Measurements from ENCODE around the gene SPTBN1. TPM values are rescaled to one million over a fixed set of nuclear protein-coding genes. Genes with fewer than 3 reads are reported as not detected.

Gene SPTBN1
- polyA plus RNA-seq, 1 experiment, result 56.6 TPM

- Histone ChIP-seq H3K27ac (ENCODE audit: low read depth, low read length) (no peak overlapping the region), H3K27me3 (ENCODE audit: control insufficient read depth, insufficient read depth, low read length) (no peaks in the 10 kb centered on the region), H3K9me3 (ENCODE audit: control insufficient read depth, insufficient read depth, low read length) (no peaks in the 10 kb centered on the region), H3K4me3 (ENCODE audit: low read depth, low read length) (no peak overlapping the region)
- ChIA-PET CTCF (no interaction called here), POLR2A (no interaction called here)
- no peak for DNase-seq (ENCODE audit: low read depth, low spot score)
- TF ChIP-seq, protein P1, sequence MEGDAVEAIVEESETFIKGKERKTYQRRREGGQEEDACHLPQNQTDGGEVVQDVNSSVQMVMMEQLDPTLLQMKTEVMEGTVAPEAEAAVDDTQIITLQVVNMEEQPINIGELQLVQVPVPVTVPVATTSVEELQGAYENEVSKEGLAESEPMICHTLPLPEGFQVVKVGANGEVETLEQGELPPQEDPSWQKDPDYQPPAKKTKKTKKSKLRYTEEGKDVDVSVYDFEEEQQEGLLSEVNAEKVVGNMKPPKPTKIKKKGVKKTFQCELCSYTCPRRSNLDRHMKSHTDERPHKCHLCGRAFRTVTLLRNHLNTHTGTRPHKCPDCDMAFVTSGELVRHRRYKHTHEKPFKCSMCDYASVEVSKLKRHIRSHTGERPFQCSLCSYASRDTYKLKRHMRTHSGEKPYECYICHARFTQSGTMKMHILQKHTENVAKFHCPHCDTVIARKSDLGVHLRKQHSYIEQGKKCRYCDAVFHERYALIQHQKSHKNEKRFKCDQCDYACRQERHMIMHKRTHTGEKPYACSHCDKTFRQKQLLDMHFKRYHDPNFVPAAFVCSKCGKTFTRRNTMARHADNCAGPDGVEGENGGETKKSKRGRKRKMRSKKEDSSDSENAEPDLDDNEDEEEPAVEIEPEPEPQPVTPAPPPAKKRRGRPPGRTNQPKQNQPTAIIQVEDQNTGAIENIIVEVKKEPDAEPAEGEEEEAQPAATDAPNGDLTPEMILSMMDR (IDR thresholded peaks at IDR 0.05; ENCODE audit: low read depth, low read length), result no peak
Observed at GRCh38 chr2:54585136-54585733, 129.1 kb downstream of the SPTBN1 start.

DNA sequence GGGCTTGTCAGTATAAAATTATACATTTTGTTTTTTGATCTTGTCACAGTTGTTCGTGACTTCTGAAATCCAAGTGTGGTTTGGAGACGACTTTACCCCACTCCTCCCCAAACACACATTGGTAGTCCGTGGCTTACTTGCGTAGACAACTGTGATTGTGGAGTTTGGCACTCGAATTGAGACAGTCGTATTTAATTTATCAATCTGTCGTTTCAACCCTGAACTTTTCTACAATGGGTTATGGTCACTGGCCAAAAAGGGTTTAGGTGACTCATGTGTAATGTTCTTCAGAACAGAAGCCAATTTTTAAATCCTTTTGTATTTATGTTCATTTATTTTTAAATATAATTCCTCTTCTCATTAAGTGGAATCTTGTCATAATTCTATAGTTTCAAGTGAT, 129.9 kb downstream of the SPTBN1 start:
- H3K27me3 ChIP-seq (ENCODE audit: control insufficient read depth, insufficient read depth, low read length), result no peaks in the 10 kb centered on the region
- DNase-seq (ENCODE audit: low read depth, low spot score), result no peak
- no peaks in the 10 kb centered on the region for H3K9me3 ChIP-seq (ENCODE audit: control insufficient read depth, insufficient read depth, low read length)
- no peak overlapping the region for H3K4me3 ChIP-seq (ENCODE audit: low read depth, low read length)
- TF ChIP-seq, protein P1 (IDR thresholded peaks at IDR 0.05; ENCODE audit: low read depth, low read length), result no peak
- CTCF ChIA-PET, result no interaction called here
- no peak overlapping the region for H3K27ac ChIP-seq (ENCODE audit: low read depth, low read length)
- POLR2A ChIA-PET, result interaction anchor here (0.7 kb wide), 1 partner anchor 23 kb away, joined by 4 read pairs; no protein-coding TSS in a partner anchor

GRCh38 chr2:54586494-54586893, 130.4 kb downstream of the SPTBN1 start:
- Histone ChIP-seq H3K4me3 (ENCODE audit: low read depth, low read length) (no peak overlapping the region), H3K27me3 (ENCODE audit: control insufficient read depth, insufficient read depth, low read length) (no peaks in the 10 kb centered on the region), H3K9me3 (ENCODE audit: control insufficient read depth, insufficient read depth, low read length) (no peaks in the 10 kb centered on the region), H3K27ac (ENCODE audit: low read depth, low read length) (no peak overlapping the region)
- DNase-seq (ENCODE audit: low read depth, low spot score), result no peak
- ChIA-PET CTCF (no interaction called here), POLR2A (interaction anchor here (0.7 kb wide), 1 partner anchor 24 kb away, joined by 4 read pairs; no protein-coding TSS in a partner anchor)
- TF ChIP-seq, protein P1 (IDR thresholded peaks at IDR 0.05; ENCODE audit: low read depth, low read length), result no peak

- H3K9me3 ChIP-seq (ENCODE audit: control insufficient read depth, insufficient read depth, low read length), result no peaks in the 10 kb centered on the region
- no peaks in the 10 kb centered on the region for H3K27me3 ChIP-seq (ENCODE audit: control insufficient read depth, insufficient read depth, low read length)
- H3K4me3 ChIP-seq (ENCODE audit: low read depth, low read length), result no peak overlapping the region
- DNase-seq (ENCODE audit: low read depth, low spot score), result no peak
- TF ChIP-seq, protein P1 (IDR thresholded peaks at IDR 0.05; ENCODE audit: low read depth, low read length), result no peak
- ChIA-PET POLR2A (no interaction called here), CTCF (no interaction called here)
- no peak overlapping the region for H3K27ac ChIP-seq (ENCODE audit: low read depth, low read length)
Observed at GRCh38 chr2:54587171-54588016, 131.3 kb downstream of the SPTBN1 start.

DNA sequence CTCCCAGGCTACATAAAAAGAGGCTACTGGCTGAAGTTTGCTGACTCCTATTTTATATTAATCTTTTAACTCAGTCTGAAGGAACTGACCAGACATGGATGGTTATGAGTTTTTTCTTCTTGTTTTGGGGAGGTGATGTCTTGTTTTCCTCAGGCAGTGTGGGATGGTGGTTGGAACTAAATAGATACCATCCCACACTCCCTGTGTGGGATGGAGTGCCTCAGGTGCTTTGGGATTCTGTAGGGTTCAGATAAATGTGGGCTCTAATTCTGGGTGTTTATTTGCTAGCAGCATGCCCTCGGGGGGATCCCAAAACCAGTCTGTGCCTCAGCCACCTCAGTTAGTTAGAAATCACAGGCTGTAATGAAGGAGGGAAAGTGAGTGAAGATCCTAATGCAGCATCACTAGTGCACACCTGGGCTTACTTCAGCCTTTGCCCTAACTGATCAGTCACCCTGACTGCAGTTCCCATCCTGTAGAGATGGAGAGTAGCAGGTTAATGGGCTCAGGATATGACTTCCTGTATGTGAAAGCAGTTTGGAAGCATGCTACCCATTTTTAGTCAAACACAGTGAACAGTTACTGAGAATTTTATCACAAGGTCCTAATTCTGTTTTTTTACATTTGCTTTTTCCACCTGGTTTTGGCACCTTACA, 132.2 kb downstream of the SPTBN1 start:
- H3K27me3 ChIP-seq (ENCODE audit: control insufficient read depth, insufficient read depth, low read length), result no peaks in the 10 kb centered on the region
- ChIA-PET POLR2A (no interaction called here), CTCF (no interaction called here)
- DNase-seq (ENCODE audit: low read depth, low spot score), result no peak
- no peaks in the 10 kb centered on the region for H3K9me3 ChIP-seq (ENCODE audit: control insufficient read depth, insufficient read depth, low read length)
- TF ChIP-seq, protein P1 (IDR thresholded peaks at IDR 0.05; ENCODE audit: low read depth, low read length), result no peak
- H3K4me3 ChIP-seq (ENCODE audit: low read depth, low read length), result no peak overlapping the region
- no peak overlapping the region for H3K27ac ChIP-seq (ENCODE audit: low read depth, low read length)
